ENCODE measurements around the gene KTI12.
A peak's percentile ranks its signal among the peaks of the same experiment; 100 is the strongest.
"Not testable (repeated sequence)": the region's sequence is repeated elsewhere in the genome, so short reads cannot be mapped to it uniquely, and the experiment has no call there.

The KTI12 gene

DNA sequence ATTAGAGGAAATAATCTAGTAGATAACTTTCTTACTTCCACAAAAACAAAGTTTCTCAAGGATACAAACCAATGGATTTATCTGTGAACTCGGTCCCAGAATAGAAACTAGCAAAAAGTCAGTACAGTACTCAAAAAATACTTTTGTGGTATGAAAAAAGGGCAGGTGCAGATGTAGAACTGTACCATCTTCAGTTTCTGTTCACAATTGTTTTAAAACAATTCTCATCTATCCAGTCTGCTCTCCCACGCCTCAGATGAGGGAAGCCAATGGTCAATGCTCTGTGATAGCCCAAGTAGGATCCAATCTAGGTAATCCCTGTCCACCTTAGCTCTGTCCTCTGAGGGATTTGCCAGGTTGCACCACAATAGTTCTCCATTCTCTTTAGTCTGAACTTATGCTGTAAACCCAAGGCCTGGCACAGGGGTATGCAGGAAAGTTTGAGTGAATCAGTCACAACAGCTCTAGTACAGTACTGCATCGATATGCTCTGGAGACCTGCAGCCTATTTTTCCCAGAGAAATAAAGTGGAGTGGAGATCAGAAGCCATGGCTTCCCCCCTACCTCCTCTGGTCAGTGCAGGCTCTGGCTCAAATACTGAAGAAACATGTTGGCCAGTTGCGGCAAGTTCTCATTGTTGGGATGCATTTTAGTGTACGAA is 1.4 kb downstream of the KTI12 start:
- Histone ChIP-seq H3K27me3 (ENCODE audit: insufficient read depth, poor library complexity, severe bottlenecking) (no peaks in the 10 kb centered on the region), H3K4me3 (replicated peaks; ENCODE audit: insufficient read depth, low read length) (peak overlapping the region; percentile 66), H3K27ac (replicated peaks) (peak overlapping the region; percentile 86)
- peak in 1 of 2 experiments; percentile 4 for DNase-seq (ENCODE audit: low read depth in 1 of 2, low spot score in 1 of 2)
- no peak for TF ChIP-seq SPI1 (IDR thresholded peaks at IDR 0.05; ENCODE audit: borderline replicate concordance, low read depth)
- TF ChIP-seq, protein P1, sequence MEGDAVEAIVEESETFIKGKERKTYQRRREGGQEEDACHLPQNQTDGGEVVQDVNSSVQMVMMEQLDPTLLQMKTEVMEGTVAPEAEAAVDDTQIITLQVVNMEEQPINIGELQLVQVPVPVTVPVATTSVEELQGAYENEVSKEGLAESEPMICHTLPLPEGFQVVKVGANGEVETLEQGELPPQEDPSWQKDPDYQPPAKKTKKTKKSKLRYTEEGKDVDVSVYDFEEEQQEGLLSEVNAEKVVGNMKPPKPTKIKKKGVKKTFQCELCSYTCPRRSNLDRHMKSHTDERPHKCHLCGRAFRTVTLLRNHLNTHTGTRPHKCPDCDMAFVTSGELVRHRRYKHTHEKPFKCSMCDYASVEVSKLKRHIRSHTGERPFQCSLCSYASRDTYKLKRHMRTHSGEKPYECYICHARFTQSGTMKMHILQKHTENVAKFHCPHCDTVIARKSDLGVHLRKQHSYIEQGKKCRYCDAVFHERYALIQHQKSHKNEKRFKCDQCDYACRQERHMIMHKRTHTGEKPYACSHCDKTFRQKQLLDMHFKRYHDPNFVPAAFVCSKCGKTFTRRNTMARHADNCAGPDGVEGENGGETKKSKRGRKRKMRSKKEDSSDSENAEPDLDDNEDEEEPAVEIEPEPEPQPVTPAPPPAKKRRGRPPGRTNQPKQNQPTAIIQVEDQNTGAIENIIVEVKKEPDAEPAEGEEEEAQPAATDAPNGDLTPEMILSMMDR (IDR thresholded peaks at IDR 0.05; ENCODE audit: insufficient read depth, low read length), result no peak
- no peak for TF ChIP-seq GABPA (IDR thresholded peaks at IDR 0.05; ENCODE audit: low read depth)
- no peak for TF ChIP-seq POLR2AphosphoS5 (IDR thresholded peaks at IDR 0.05; ENCODE audit: low read depth)
- TF ChIP-seq REST (IDR thresholded peaks at IDR 0.05; ENCODE audit: insufficient replicate concordance, low read depth), result no peak

DNA sequence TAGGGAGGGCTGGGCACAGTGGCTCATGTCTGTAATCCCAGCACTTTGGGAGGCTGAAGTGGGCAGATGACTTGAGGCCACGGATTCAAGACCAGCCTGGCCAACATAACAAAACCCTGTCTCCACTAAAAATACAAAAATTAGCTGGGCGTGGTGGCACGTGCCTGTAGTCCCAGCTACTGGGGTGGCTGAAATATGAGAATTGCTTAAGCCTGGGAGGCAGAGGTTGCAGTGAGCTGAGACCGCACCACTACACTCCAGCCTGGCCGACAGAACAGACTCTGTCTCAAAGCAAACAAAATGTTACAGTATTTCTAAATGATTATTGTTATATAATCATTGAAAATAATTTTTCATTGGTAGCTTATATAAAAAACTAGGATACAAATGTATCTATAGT is 4.8 kb downstream of the KTI12 start:
- H3K27me3 ChIP-seq (ENCODE audit: insufficient read depth, poor library complexity, severe bottlenecking); H3K27ac ChIP-seq (replicated peaks); H3K4me3 ChIP-seq (replicated peaks; ENCODE audit: insufficient read depth, low read length); DNase-seq (ENCODE audit: low read depth in 1 of 2, low spot score in 1 of 2): not testable (repeated sequence)

GRCh38 chr1:52028328-52028727 is 5.3 kb downstream of the KTI12 start:
- no peak for TF ChIP-seq SPI1 (IDR thresholded peaks at IDR 0.05; ENCODE audit: borderline replicate concordance, low read depth)
- TF ChIP-seq, protein P1 (IDR thresholded peaks at IDR 0.05; ENCODE audit: insufficient read depth, low read length), result no peak
- H3K4me3 ChIP-seq (replicated peaks; ENCODE audit: insufficient read depth, low read length), result no peak overlapping the region
- DNase-seq (ENCODE audit: low read depth in 1 of 2, low spot score in 1 of 2), result no peak

DNA sequence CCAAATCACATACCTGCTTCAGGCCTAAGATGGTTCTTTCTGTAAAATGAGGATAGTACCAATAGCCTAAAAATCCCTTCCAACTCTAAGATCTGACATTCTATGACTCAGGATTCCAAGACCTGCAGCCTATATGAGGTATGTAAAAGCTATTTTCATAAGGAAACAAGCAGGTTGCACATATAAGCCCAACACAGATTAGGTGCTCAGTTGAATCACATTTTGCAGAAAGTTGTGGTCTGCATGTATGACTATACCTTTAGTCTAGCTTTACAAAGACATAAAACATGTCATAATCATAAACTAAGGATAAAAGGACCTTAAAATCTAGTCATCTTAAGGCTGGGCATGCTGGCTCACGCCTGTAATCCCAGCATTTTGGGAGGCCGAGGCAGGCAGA is 7.3 kb downstream of the KTI12 start:
- TF ChIP-seq POLR2AphosphoS5 (IDR thresholded peaks at IDR 0.05; ENCODE audit: low read depth) (no peak), GABPA (IDR thresholded peaks at IDR 0.05; ENCODE audit: low read depth) (no peak), REST (IDR thresholded peaks at IDR 0.05; ENCODE audit: insufficient replicate concordance, low read depth) (no peak), SPI1 (IDR thresholded peaks at IDR 0.05; ENCODE audit: borderline replicate concordance, low read depth) (no peak)
- TF ChIP-seq, protein P1 (IDR thresholded peaks at IDR 0.05; ENCODE audit: insufficient read depth, low read length), result no peak
- Histone ChIP-seq H3K4me3 (replicated peaks; ENCODE audit: insufficient read depth, low read length) (no peak overlapping the region), H3K27me3 (ENCODE audit: insufficient read depth, poor library complexity, severe bottlenecking) (no peaks in the 10 kb centered on the region), H3K27ac (replicated peaks) (no peak overlapping the region)
- DNase-seq (ENCODE audit: low read depth in 1 of 2, low spot score in 1 of 2), result no peak

More at GRCh38 chr1:52028328-52028727, 5.3 kb downstream of the KTI12 start:
- H3K27me3 ChIP-seq (ENCODE audit: insufficient read depth, poor library complexity, severe bottlenecking), result no peaks in the 10 kb centered on the region
- H3K27ac ChIP-seq (replicated peaks), result no peak overlapping the region
